Measurements from ENCODE around the gene SAXO1. TPM values are rescaled to one million over a fixed set of nuclear protein-coding genes. Genes with fewer than 3 reads are reported as not detected.

Gene SAXO1
- total RNA-seq (2014; rRNA removed; shearing (Covaris generic)) (not detected in 2 replicates), polyA plus RNA-seq (2016; fragmentation: Nextera tagmentation; extraction: Ambion mirVana) (0.02 and 0.10 TPM in 2 replicates)
- long read RNA-seq, result 0 reads

GRCh38 chr9:19033015-19033414 lies at the start of gene SAXO1:
Gene SAXO1, minus strand, starts transcription at chr9:19033209. Its CDS starts 301 bp downstream, at chr9:19032908.
- Mint-ChIP-seq H3K27ac (no peak within 1 kb of the TSS), H3K27me3 (ENCODE audit: insufficient read depth, low read depth, poor library complexity) (peaks cover 7% of the 10 kb centered on the region), H3K36me3 (ENCODE audit: low read depth) (peaks cover 16% of the 10 kb centered on the region; the same call in 2 of the 3 replicates), H3K4me1 (no peaks in the 10 kb centered on the region), H3K9me3 (peaks cover 18% of the 10 kb centered on the region), H3K4me3 (no peak within 1 kb of the TSS)
- H3F3A ChIP-seq (replicated peaks; ENCODE audit: low read depth), result no peaks in the 10 kb centered on the region
- no peaks in the 10 kb centered on the region for H4K20me1 ChIP-seq (replicated peaks; ENCODE audit: insufficient read depth)
- H3K27ac ChIP-seq (ENCODE audit: low read depth), result no peak within 1 kb of the TSS
- H3K9me2 ChIP-seq (ENCODE audit: insufficient read depth), result 0 out of 2 replicates have a peak, but pooled peaks cover 4% of the 10 kb centered on the region
- ATAC-seq (peak; percentile 38), DNase-seq (ENCODE audit: low spot score) (no peak)
- H3K36me3 ChIP-seq (ENCODE audit: insufficient read depth), result no peaks in the 10 kb centered on the region
- no peak within 1 kb of the TSS for H2AFZ ChIP-seq
- H3K79me2 ChIP-seq (replicated peaks; ENCODE audit: insufficient read depth), result no peaks in the 10 kb centered on the region
- H3K4me3 ChIP-seq, result no peak within 1 kb of the TSS
- no peaks in the 10 kb centered on the region for H3K4me1 ChIP-seq (ENCODE audit: insufficient read depth)
- no peak within 1 kb of the TSS for H3K4me2 ChIP-seq
- TF ChIP-seq JUNB (IDR thresholded peaks at IDR 0.05; ENCODE audit: unreplicated experiment) (no peak), CTCF (conservative IDR thresholded peaks at IDR 0.05; ENCODE audit: low read depth in 2 of 2) (no peak), ETS1 (IDR thresholded peaks at IDR 0.05) (no peak), CREB1 (CRISPR knock-in tag; IDR thresholded peaks at IDR 0.05; ENCODE audit: low read depth) (no peak), EZH2phosphoT487 (IDR thresholded peaks at IDR 0.05; ENCODE audit: unreplicated experiment) (no peak)
- no peaks in the 10 kb centered on the region for H3K27me3 ChIP-seq (ENCODE audit: insufficient read depth)

- H3K27ac Mint-ChIP-seq, result no peak overlapping the region
- H3K4me2 ChIP-seq, result no peak overlapping the region
- H3K9me2 ChIP-seq (ENCODE audit: insufficient read depth), result no peaks in the 10 kb centered on the region
- no peaks in the 10 kb centered on the region for H3K27me3 ChIP-seq (ENCODE audit: insufficient read depth)
- peaks cover 55% of the 10 kb centered on the region for H3K36me3 ChIP-seq (ENCODE audit: insufficient read depth)
- H3K4me3 ChIP-seq, result no peak overlapping the region
- H3K9me3 Mint-ChIP-seq, result no peaks in the 10 kb centered on the region
- H3K27me3 Mint-ChIP-seq (ENCODE audit: insufficient read depth, low read depth, poor library complexity), result peaks cover 4% of the 10 kb centered on the region
- peaks cover 7% of the 10 kb centered on the region; the same call in 1 of the 2 replicates for H4K20me1 ChIP-seq (replicated peaks; ENCODE audit: insufficient read depth)
- TF ChIP-seq EZH2phosphoT487 (IDR thresholded peaks at IDR 0.05; ENCODE audit: unreplicated experiment) (no peak), CTCF (conservative IDR thresholded peaks at IDR 0.05; ENCODE audit: low read depth in 2 of 2) (no peak), JUNB (IDR thresholded peaks at IDR 0.05; ENCODE audit: unreplicated experiment) (no peak), POLR2AphosphoS5 (IDR thresholded peaks at IDR 0.05; ENCODE audit: low read depth) (no peak), CREB1 (CRISPR knock-in tag; IDR thresholded peaks at IDR 0.05; ENCODE audit: low read depth) (no peak), ZNF331 (CRISPR knock-in tag; IDR thresholded peaks at IDR 0.05; ENCODE audit: low read depth) (no peak), ETS1 (IDR thresholded peaks at IDR 0.05) (no peak)
- H3K4me1 Mint-ChIP-seq, result no peaks in the 10 kb centered on the region
- no peaks in the 10 kb centered on the region for H3K4me1 ChIP-seq (ENCODE audit: insufficient read depth)
- peaks cover 4% of the 10 kb centered on the region for H3K79me2 ChIP-seq (replicated peaks; ENCODE audit: insufficient read depth)
- no peaks in the 10 kb centered on the region; the same call in 1 of the 2 replicates for H3F3A ChIP-seq (replicated peaks; ENCODE audit: low read depth)
- no peak for ATAC-seq
- H3K4me3 Mint-ChIP-seq, result no peak overlapping the region
- no peak overlapping the region for H2AFZ ChIP-seq
- peaks cover 76% of the 10 kb centered on the region for H3K36me3 Mint-ChIP-seq (ENCODE audit: low read depth)
- no peak for DNase-seq (ENCODE audit: low spot score)
- H3K27ac ChIP-seq (ENCODE audit: low read depth), result no peak overlapping the region
Measured at GRCh38 chr9:19074836-19075235, 41.8 kb upstream of the SAXO1 start.

Data from GM23338 (cell line).